ENCODE results near the gene SMIM32.

The SMIM32 gene

GRCh38 chr5:136206361-136206760 lies 13.4 kb upstream of the SMIM32 start:
- DNase-seq: no peak

GRCh38 chr5:136205941-136206340 lies 13.0 kb upstream of the SMIM32 start:
- no peak for DNase-seq

GRCh38 chr5:136205061-136205702 lies 12.2 kb upstream of the SMIM32 start:
- DNase-seq: no peak

GRCh38 chr5:136203303-136203922 lies 10.5 kb upstream of the SMIM32 start:
- DNase-seq: no peak

GRCh38 chr5:136202469-136203205 lies 9.7 kb upstream of the SMIM32 start:
- no peak for DNase-seq

- no peak for DNase-seq
Measured at GRCh38 chr5:136201870-136202269, 8.9 kb upstream of the SMIM32 start.

- no peak for DNase-seq
Measured at GRCh38 chr5:136200761-136201160, 7.8 kb upstream of the SMIM32 start.

- DNase-seq: no peak
Measured at GRCh38 chr5:136200130-136200529, 7.2 kb upstream of the SMIM32 start.

GRCh38 chr5:136199408-136199807 lies 6.4 kb upstream of the SMIM32 start:
- no peak for DNase-seq

- no peak for DNase-seq
Measured at GRCh38 chr5:136198453-136198852, 5.5 kb upstream of the SMIM32 start.

GRCh38 chr5:136197462-136198142 lies 4.6 kb upstream of the SMIM32 start:
- no peak for DNase-seq

- no peak for DNase-seq
Measured at GRCh38 chr5:136195971-136196820, 3.2 kb upstream of the SMIM32 start.

GRCh38 chr5:136194576-136194975 lies 1.6 kb upstream of the SMIM32 start:
- no peak for DNase-seq

- no peak for DNase-seq
Measured at GRCh38 chr5:136193322-136193935, 467 bp upstream of the SMIM32 start.

GRCh38 chr5:136192015-136192525 lies 892 bp downstream of the SMIM32 start:
- DNase-seq: no peak

- no peak for DNase-seq
Measured at GRCh38 chr5:136191304-136192014, 1.5 kb downstream of the SMIM32 start.

GRCh38 chr5:136190904-136191303 lies 2.1 kb downstream of the SMIM32 start:
- DNase-seq: no peak

- no peak for DNase-seq
Measured at GRCh38 chr5:136190091-136190720, 2.8 kb downstream of the SMIM32 start.

GRCh38 chr5:136188859-136189258 lies 4.1 kb downstream of the SMIM32 start:
- no peak for DNase-seq

- DNase-seq: no peak
Measured at GRCh38 chr5:136186796-136187195, 6.2 kb downstream of the SMIM32 start.
